K562 (cell line): ENCODE data around the gene TBC1D17. TPM values are rescaled to one million over a fixed set of nuclear protein-coding genes. Genes with fewer than 3 reads are reported as not detected.

ENCODE experiments used
- CUX1 ChIP-seq: fragments of 200-800 bp; sonication (Bioruptor generic); IDR thresholded peaks from 2 replicates; pipeline ENCODE4 v1.6.1; 2016; ENCODE audit warnings: missing genetic modification characterization, missing compliant biosample characterization
- MNT ChIP-seq, 2 experiments: fragments of 450-650 bp; conservative IDR thresholded peaks; 2 replicates each; pipeline ENCODE4 v1.6.1; 2017; ENCODE audit warnings: mild to moderate bottlenecking in 2 of 2, moderate library complexity in 2 of 2
- SPI1 ChIP-seq: IDR thresholded peaks from 2 replicates; pipeline ENCODE4 v1.6.1; 2011; ENCODE audit warnings: low read depth, low read length, control low read depth, borderline replicate concordance
- SRSF9 ChIP-seq: fragments of 200-400 bp; formaldehyde crosslinking; IDR thresholded peaks from 2 replicates; pipeline ENCODE4 v1.6.1; 2017; ENCODE audit warnings: low read depth, low read length, borderline replicate concordance
- XRCC5 ChIP-seq: fragments of 200-400 bp; formaldehyde crosslinking; IDR thresholded peaks from 2 replicates; pipeline ENCODE4 v1.6.1; 2017; ENCODE audit warnings: low read depth, mild to moderate bottlenecking, low read length
- ZBTB33 ChIP-seq: sonication (generic); formaldehyde crosslinking; IDR thresholded peaks from 2 replicates; pipeline ENCODE4 v1.8.1; 2023; ENCODE audit warnings: mild to moderate bottlenecking, missing genetic modification reagents
- ZNF121 ChIP-seq: sonication (generic); formaldehyde crosslinking; conservative IDR thresholded peaks from 2 replicates; pipeline ENCODE4 v1.8.0; 2022; ENCODE audit warnings: missing genetic modification reagents
- polyA plus RNA-seq, 8 experiments: library from polyadenylated mRNA; depleted of rRNA in 4 of 8; stranded (reverse) in 5 of 8; unstranded in 3 of 8; fragments of >200 nt; fragmentation: Nextera tagmentation in 2 of 8; fragmentation: Illumina TruSeq in 1 of 8; extraction: Ambion mirVana in 2 of 8; extraction: Trizol in 1 of 8; gene quantifications; 2 replicates each; pipeline versions ENCODE4 v1.2.1 to v1.2.3, GENCODE V29; 2011 to 2014; ENCODE audit warnings: inconsistent platforms in 1 of 8, missing spikeins in 1 of 8
- total RNA-seq, 7 experiments: library from RNA; depleted of rRNA in 6 of 7; stranded (reverse); fragments of >200 nt in 6 of 7; fragmentation: Illumina TruSeq in 2 of 7; extraction: Trizol in 2 of 7; gene quantifications; 2 replicates each; pipeline versions ENCODE4 v1.2.1 to v1.2.3, GENCODE V29; 2011 to 2021; ENCODE audit warnings: low replicate concordance in 1 of 7

The TBC1D17 gene
- total and polyA plus RNA-seq, 9 of the 15 experiments (the other 6 are each of a cell fraction or from before 2014, with no cell fraction given), result 0.42 to 16.0 (median 3.8) TPM

- TF ChIP-seq CUX1 (CRISPR knock-in tag) (no peak), ZNF121 (CRISPR knock-in tag) (no peak), XRCC5 (peak; percentile 2; the same call in 1 of the 2 replicates), ZBTB33 (CRISPR knock-in tag) (0 out of 2 replicates have a peak, but pooled peaks have one; percentile 42), MNT (conservative IDR thresholded peaks at IDR 0.05) (0 out of 4 replicates have a peak, but pooled peaks of 1 of the 2 experiments have one; percentile 3), SRSF9 (no peak), SPI1 (no peak)
These were observed 14.1 kb upstream of the TBC1D17 start (continued) for GRCh38 chr19:49863254-49863934.
